ENCODE measurements around the gene BCL2L12. TPM values are rescaled to one million over a fixed set of nuclear protein-coding genes. Genes with fewer than 3 reads are reported as not detected.

BCL2L12 gene
- total RNA-seq, 1 donor from 2014 or later, result 14.7 TPM

- intact Hi-C loops (cut with DNase I), result no loop called here
- Histone ChIP-seq H3K9me3 (no peaks in the 10 kb centered on the region), H3K27ac (no peak overlapping the region), H3K4me3 (no peak overlapping the region), H3K36me3 (peaks cover 0 to 16% of the 10 kb centered on the region in 2 donors), H3K27me3 (no peaks in the 10 kb centered on the region), H3K4me1 (peaks cover 54% of the 10 kb centered on the region)
- no peak for DNase-seq (ENCODE audit: extremely low spot score in 2 of 2)
- TF ChIP-seq POLR2AphosphoS5 (IDR thresholded peaks at IDR 0.05; ENCODE audit: insufficient read depth in 1 of 2, low read depth in 1 of 2), result no peak
- TF ChIP-seq POLR2A (IDR thresholded peaks at IDR 0.05), result no peak
- no peak for TF ChIP-seq CTCF (IDR thresholded peaks at IDR 0.05)
These were observed 22.3 kb upstream of the BCL2L12 start for GRCh38 chr19:49643466-49643865.

- DNase-seq (ENCODE audit: extremely low spot score in 2 of 2), result no peak
- H3K36me3 ChIP-seq, result peaks cover 0 to 32% of the 10 kb centered on the region in 2 donors
- intact Hi-C loops (cut with DNase I), result no loop called here
- H3K4me3 ChIP-seq, result no peak overlapping the region
- peaks cover 41% of the 10 kb centered on the region for H3K4me1 ChIP-seq
- no peak for TF ChIP-seq CTCF (IDR thresholded peaks at IDR 0.05)
- TF ChIP-seq POLR2A (IDR thresholded peaks at IDR 0.05), result no peak
- TF ChIP-seq POLR2AphosphoS5 (IDR thresholded peaks at IDR 0.05; ENCODE audit: insufficient read depth in 1 of 2, low read depth in 1 of 2), result no peak
- H3K27me3 ChIP-seq, result no peaks in the 10 kb centered on the region
- no peaks in the 10 kb centered on the region for H3K9me3 ChIP-seq
- no peak overlapping the region for H3K27ac ChIP-seq
These were observed 20.1 kb upstream of the BCL2L12 start for GRCh38 chr19:49645592-49645991.

DNA sequence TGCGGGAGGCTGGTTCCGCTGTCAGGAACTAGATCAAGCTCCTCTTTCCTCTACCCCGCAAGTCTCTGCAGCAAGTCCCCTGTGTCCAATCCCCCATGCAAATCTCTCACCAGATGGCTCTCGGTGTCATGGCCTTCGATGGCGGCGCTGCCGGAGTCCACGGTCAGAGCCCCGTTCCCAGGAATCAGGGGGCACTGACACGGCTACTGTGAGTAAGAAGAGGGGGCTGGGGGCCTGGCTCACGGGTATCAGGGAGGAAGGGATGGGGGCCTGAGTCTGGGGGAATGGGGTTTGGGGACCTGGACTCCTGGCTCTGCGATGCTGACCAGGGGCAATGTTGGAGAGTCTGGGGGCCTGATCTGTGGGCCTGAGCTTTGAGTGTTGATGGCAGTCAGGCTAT, 19.7 kb upstream of the BCL2L12 start:
- H3K4me3 ChIP-seq, result no peak overlapping the region
- no peak overlapping the region for H3K27ac ChIP-seq
- DNase-seq (ENCODE audit: extremely low spot score in 2 of 2), result no peak
- H3K27me3 ChIP-seq, result no peaks in the 10 kb centered on the region
- no peak for TF ChIP-seq CTCF (IDR thresholded peaks at IDR 0.05)
- no peak for TF ChIP-seq POLR2AphosphoS5 (IDR thresholded peaks at IDR 0.05; ENCODE audit: insufficient read depth in 1 of 2, low read depth in 1 of 2)
- no peak for TF ChIP-seq POLR2A (IDR thresholded peaks at IDR 0.05)
- H3K9me3 ChIP-seq, result no peaks in the 10 kb centered on the region
- peaks cover 0 to 34% of the 10 kb centered on the region in 2 donors for H3K36me3 ChIP-seq
- intact Hi-C loops (cut with DNase I), result no loop called here
- H3K4me1 ChIP-seq, result peaks cover 38% of the 10 kb centered on the region

DNA sequence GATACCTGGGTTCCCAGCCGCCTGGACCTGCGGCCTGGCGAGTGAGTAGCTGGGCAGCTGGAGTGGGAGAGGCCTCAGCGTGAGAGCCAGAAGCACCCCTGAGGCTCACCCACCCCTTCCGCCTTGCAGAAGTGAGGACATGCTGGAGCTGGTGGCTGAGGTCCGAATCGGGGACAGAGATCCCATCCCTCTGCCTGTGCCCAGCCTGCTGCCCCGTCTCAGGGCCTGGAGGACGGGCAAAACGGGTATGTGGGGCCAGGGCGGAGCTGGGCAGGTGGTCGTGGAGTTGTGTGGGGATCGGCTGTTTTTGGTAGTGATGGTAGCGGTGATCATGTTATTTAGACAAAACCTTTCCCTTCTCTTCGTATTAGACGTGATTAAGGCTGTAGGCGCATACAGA, 19.1 kb upstream of the BCL2L12 start:
- intact Hi-C loops (cut with DNase I), result no loop called here
- peaks cover 0 to 40% of the 10 kb centered on the region in 2 donors for H3K36me3 ChIP-seq
- DNase-seq (ENCODE audit: extremely low spot score in 2 of 2), result no peak

More for the DNA sequence above, 19.1 kb upstream of the BCL2L12 start:
- Histone ChIP-seq H3K27ac (no peak overlapping the region), H3K4me1 (peaks cover 34% of the 10 kb centered on the region), H3K9me3 (no peaks in the 10 kb centered on the region), H3K27me3 (no peaks in the 10 kb centered on the region), H3K4me3 (no peak overlapping the region)
- no peak for TF ChIP-seq POLR2A (IDR thresholded peaks at IDR 0.05)
- TF ChIP-seq POLR2AphosphoS5 (IDR thresholded peaks at IDR 0.05; ENCODE audit: insufficient read depth in 1 of 2, low read depth in 1 of 2), result no peak
- no peak for TF ChIP-seq CTCF (IDR thresholded peaks at IDR 0.05)

Measured in vagina (tissue), 2 donors.